ENCODE results near the gene STAG1.
"Not testable (repeated sequence)": the region's sequence is repeated elsewhere in the genome, so short reads cannot be mapped to it uniquely, and the experiment has no call there.

STAG1 gene

GRCh38 chr3:136624371-136624770 lies 127.8 kb downstream of the STAG1 start:
- H3K4me3 ChIP-seq (ENCODE audit: low read length) = no peak overlapping the region
- peak; percentile 48 for DNase-seq (ENCODE audit: low read depth)
- TF ChIP-seq CTCF (IDR thresholded peaks at IDR 0.05; ENCODE audit: insufficient read depth, low read depth, low read length, missing control alignments) = no peak

GRCh38 chr3:136621628-136622027 lies 130.6 kb downstream of the STAG1 start:
- DNase-seq (ENCODE audit: low read depth) = peak; percentile 77
- no peak overlapping the region for H3K4me3 ChIP-seq (ENCODE audit: low read length)
- no peak for TF ChIP-seq CTCF (IDR thresholded peaks at IDR 0.05; ENCODE audit: insufficient read depth, low read depth, low read length, missing control alignments)

GRCh38 chr3:136620436-136620835 lies 131.7 kb downstream of the STAG1 start:
- TF ChIP-seq CTCF (IDR thresholded peaks at IDR 0.05; ENCODE audit: insufficient read depth, low read depth, low read length, missing control alignments) = no peak
- DNase-seq (ENCODE audit: low read depth) = no peak
- no peak overlapping the region for H3K4me3 ChIP-seq (ENCODE audit: low read length)

- DNase-seq (ENCODE audit: low read depth) = peak; percentile 35
- not testable (repeated sequence) for H3K4me3 ChIP-seq (ENCODE audit: low read length)
Observed at GRCh38 chr3:136617969-136618525, 134.1 kb downstream of the STAG1 start.

GRCh38 chr3:136617198-136617597 lies 135.0 kb downstream of the STAG1 start:
- TF ChIP-seq CTCF (IDR thresholded peaks at IDR 0.05; ENCODE audit: insufficient read depth, low read depth, low read length, missing control alignments) = no peak
- DNase-seq (ENCODE audit: low read depth) = no peak
- no peak overlapping the region for H3K4me3 ChIP-seq (ENCODE audit: low read length)

GRCh38 chr3:136612512-136612911 lies 139.7 kb downstream of the STAG1 start:
- no peak overlapping the region for H3K4me3 ChIP-seq (ENCODE audit: low read length)
- TF ChIP-seq CTCF (IDR thresholded peaks at IDR 0.05; ENCODE audit: insufficient read depth, low read depth, low read length, missing control alignments) = no peak
- DNase-seq (ENCODE audit: low read depth) = no peak

- no peak for DNase-seq (ENCODE audit: low read depth)
- no peak overlapping the region for H3K4me3 ChIP-seq (ENCODE audit: low read length)
- no peak for TF ChIP-seq CTCF (IDR thresholded peaks at IDR 0.05; ENCODE audit: insufficient read depth, low read depth, low read length, missing control alignments)
Observed at GRCh38 chr3:136606990-136607389, 145.2 kb downstream of the STAG1 start.

- DNase-seq (ENCODE audit: low read depth); H3K4me3 ChIP-seq (ENCODE audit: low read length): not testable (repeated sequence)
Observed at GRCh38 chr3:136606216-136606615, 146.0 kb downstream of the STAG1 start.
